ENCODE measurements around the gene ST8SIA5.

GRCh38 chr18:46652372-46652771 lies 104.5 kb downstream of the ST8SIA5 start:
- no peak for TF ChIP-seq CTCF (IDR thresholded peaks at IDR 0.05; ENCODE audit: poor library complexity, severe bottlenecking)
- no peak for TF ChIP-seq POLR2AphosphoS5 (IDR thresholded peaks at IDR 0.05)

Measured in neural cell (in vitro differentiated cells).